ENCODE data around the gene KRT77. TPM values are rescaled to one million over a fixed set of nuclear protein-coding genes. Genes with fewer than 3 reads are reported as not detected.

Gene KRT77
- total RNA-seq, 3 donors from 2014 or later, result not detected

DNA sequence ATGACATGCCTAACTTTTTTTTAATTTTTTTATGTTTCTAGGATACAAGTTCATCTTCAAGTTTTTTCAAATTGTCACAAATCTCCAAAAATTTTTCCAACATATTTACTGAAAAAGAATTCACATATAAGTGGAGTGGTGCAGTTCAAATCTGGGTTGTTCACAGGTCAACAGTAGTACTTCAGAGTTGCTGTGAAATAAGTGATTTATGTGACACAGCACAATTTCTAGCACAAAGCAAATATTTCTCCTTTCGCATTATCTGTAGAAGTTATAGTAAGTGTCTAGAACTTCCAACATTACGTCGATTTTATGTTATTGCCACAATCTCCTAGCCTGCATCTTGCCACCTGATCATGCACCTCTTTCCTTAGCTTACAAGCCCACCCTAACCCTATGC is 41.7 kb downstream of the KRT77 start:
- H3K4me1 ChIP-seq (ENCODE audit: low read depth), result no peaks in the 10 kb centered on the region
- H3K36me3 ChIP-seq (ENCODE audit: low read depth), result no peaks in the 10 kb centered on the region
- no peak for DNase-seq
- TF ChIP-seq, protein P1, sequence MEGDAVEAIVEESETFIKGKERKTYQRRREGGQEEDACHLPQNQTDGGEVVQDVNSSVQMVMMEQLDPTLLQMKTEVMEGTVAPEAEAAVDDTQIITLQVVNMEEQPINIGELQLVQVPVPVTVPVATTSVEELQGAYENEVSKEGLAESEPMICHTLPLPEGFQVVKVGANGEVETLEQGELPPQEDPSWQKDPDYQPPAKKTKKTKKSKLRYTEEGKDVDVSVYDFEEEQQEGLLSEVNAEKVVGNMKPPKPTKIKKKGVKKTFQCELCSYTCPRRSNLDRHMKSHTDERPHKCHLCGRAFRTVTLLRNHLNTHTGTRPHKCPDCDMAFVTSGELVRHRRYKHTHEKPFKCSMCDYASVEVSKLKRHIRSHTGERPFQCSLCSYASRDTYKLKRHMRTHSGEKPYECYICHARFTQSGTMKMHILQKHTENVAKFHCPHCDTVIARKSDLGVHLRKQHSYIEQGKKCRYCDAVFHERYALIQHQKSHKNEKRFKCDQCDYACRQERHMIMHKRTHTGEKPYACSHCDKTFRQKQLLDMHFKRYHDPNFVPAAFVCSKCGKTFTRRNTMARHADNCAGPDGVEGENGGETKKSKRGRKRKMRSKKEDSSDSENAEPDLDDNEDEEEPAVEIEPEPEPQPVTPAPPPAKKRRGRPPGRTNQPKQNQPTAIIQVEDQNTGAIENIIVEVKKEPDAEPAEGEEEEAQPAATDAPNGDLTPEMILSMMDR (IDR thresholded peaks at IDR 0.05), result no peak
- ATAC-seq, result no peak
- no peak overlapping the region for H3K4me3 ChIP-seq
- intact Hi-C loops (cut with DNase I, micrococcal nuclease), result no loop called here
- H3K9me3 ChIP-seq, result no peaks in the 10 kb centered on the region

DNA sequence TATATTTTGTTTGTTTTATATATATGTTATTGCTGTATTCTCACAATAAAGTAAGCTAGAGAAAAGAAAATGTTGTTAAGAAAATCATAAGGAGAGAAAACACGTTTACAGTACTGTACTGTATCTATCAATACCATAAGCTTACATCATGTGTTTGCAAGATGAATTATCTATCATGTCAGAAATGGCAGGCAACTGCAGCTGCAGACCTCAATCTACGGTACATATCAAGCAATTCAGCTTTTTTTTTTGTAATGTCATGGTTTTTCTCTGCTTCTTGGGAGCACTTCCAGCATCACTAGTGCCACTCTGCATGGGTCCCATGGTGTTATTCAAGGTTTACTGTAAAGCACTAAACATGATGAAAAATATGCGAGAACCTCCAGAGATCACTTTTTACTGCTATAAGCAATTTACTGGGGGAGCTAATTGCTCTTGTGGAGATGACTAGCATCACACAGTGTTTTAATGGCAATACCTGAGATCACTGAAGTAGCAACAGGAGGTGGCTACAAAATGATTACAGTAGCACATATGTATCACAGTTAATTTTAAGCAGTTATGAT is 42.3 kb downstream of the KRT77 start:
- DNase-seq, result no peak
- H3K9me3 ChIP-seq, result no peaks in the 10 kb centered on the region
- no peaks in the 10 kb centered on the region for H3K4me1 ChIP-seq (ENCODE audit: low read depth)
- intact Hi-C loops (cut with DNase I, micrococcal nuclease), result no loop called here
- H3K4me3 ChIP-seq, result no peak overlapping the region
- H3K36me3 ChIP-seq (ENCODE audit: low read depth), result no peaks in the 10 kb centered on the region
- TF ChIP-seq, protein P1 (IDR thresholded peaks at IDR 0.05), result no peak
- ATAC-seq, result no peak

DNA sequence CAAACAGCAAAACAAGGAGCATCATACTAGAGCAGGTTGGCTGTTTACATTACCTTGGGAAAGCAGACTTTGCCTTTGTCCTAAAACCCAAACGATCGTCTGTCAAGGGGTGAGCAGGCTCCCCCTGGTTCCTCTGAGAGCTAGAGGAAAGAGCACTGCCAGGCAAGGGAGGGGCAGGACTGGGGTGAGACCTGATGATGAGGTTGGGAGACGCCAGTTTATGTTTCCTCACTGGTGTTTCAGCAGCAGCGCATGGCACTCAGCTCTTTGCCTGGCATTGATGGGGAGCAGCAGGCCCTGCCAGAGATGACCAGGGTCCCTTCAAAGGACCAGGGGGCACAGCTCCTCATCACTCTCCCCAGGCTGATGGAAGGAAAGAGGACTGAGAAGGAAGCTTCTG is 43.4 kb downstream of the KRT77 start:
- intact Hi-C loops (cut with DNase I, micrococcal nuclease), result no loop called here
- no peaks in the 10 kb centered on the region for H3K4me1 ChIP-seq (ENCODE audit: low read depth)
- TF ChIP-seq, protein P1 (IDR thresholded peaks at IDR 0.05), result no peak
- no peaks in the 10 kb centered on the region for H3K36me3 ChIP-seq (ENCODE audit: low read depth)
- no peaks in the 10 kb centered on the region for H3K9me3 ChIP-seq
- DNase-seq (no peak), ATAC-seq (no peak)
- H3K4me3 ChIP-seq, result no peak overlapping the region

DNA sequence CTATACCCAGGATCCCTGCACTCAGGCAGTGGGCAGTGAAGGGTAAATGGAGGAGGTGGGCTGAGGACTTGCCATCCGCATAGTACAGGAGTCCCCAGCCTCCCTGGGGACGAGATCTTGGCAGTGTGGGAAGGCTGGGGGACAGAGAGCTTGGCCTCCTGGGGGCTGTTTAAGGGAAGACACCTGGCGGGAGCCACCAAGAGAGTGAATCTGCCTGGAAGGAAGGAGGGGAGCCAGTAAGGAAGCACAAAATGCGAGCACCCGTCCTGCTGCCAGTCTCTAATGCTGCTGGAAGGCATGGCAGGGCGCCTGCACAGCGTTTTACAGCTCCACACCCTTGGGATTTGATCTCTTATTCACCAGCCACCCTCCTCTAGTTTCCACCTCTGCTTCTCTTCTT is 43.9 kb downstream of the KRT77 start:
- DNase-seq (no peak), ATAC-seq (no peak)
- H3K4me3 ChIP-seq, result no peak overlapping the region
- H3K4me1 ChIP-seq (ENCODE audit: low read depth), result no peaks in the 10 kb centered on the region
- intact Hi-C loops (cut with DNase I, micrococcal nuclease), result no loop called here
- TF ChIP-seq, protein P1 (IDR thresholded peaks at IDR 0.05), result no peak
- no peaks in the 10 kb centered on the region for H3K9me3 ChIP-seq
- no peaks in the 10 kb centered on the region for H3K36me3 ChIP-seq (ENCODE audit: low read depth)

DNA sequence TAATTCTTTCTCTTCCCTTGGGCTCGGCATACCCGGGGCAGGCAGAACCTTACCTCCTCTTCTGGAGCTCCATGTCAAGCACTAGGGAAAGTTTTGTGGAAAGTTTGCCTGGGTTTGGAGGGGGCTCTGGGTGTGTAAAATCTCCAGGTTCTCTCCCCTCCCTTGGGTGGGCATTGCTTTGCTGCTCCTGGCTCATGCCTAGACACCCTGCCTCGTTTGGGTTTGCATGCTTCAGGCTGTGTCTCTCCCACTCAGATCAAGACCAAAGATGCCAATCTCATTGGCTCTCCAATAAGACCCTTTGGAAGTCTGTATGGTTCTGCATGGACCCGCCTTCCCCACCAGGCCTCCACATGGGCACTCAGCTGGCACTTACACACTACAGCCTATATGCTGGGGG is 45.1 kb downstream of the KRT77 start:
- DNase-seq (no peak), ATAC-seq (no peak)
- no peaks in the 10 kb centered on the region for H3K36me3 ChIP-seq (ENCODE audit: low read depth)
- TF ChIP-seq, protein P1 (IDR thresholded peaks at IDR 0.05), result no peak
- no peaks in the 10 kb centered on the region for H3K9me3 ChIP-seq
- H3K4me3 ChIP-seq, result no peak overlapping the region
- intact Hi-C loops (cut with DNase I, micrococcal nuclease), result no loop called here
- no peaks in the 10 kb centered on the region for H3K4me1 ChIP-seq (ENCODE audit: low read depth)

Data from mucosa of descending colon (tissue), 3 donors.